ENCODE data around the gene ITPA. TPM values are rescaled to one million over a fixed set of nuclear protein-coding genes. Genes with fewer than 3 reads are reported as not detected.

ITPA gene
- total and polyA plus RNA-seq, 2 of the 13 experiments (the other 11 are each of a cell fraction or from before 2014, with no cell fraction given), result 60.1 to 103 TPM

- TF ChIP-seq E2F1 (CRISPR knock-in tag; IDR thresholded peaks at IDR 0.05) (peak; percentile 17; the same call in 1 of the 2 replicates), HBP1 (CRISPR knock-in tag; IDR thresholded peaks at IDR 0.05; ENCODE audit: low read depth) (0 out of 2 replicates have a peak, but pooled peaks have one; percentile 16), FOXP4 (CRISPR knock-in tag; IDR thresholded peaks at IDR 0.05) (0 out of 2 replicates have a peak, but pooled peaks have one; percentile 32), DPF2 (CRISPR knock-in tag; IDR thresholded peaks at IDR 0.05; ENCODE audit: borderline replicate concordance, low read depth) (no peak), ZNF678 (CRISPR knock-in tag; IDR thresholded peaks at IDR 0.05) (no peak), THAP8 (CRISPR knock-in tag; IDR thresholded peaks at IDR 0.05; ENCODE audit: borderline replicate concordance) (no peak), ZNF225 (CRISPR knock-in tag; IDR thresholded peaks at IDR 0.05) (no peak), NR2C2 (CRISPR knock-in tag; IDR thresholded peaks at IDR 0.05; ENCODE audit: borderline replicate concordance) (no peak), ZNF687 (CRISPR knock-in tag; IDR thresholded peaks at IDR 0.05) (peak; percentile 31), ARID2 (CRISPR knock-in tag; IDR thresholded peaks at IDR 0.05; ENCODE audit: borderline replicate concordance) (peak; percentile 70; the same call in 1 of the 2 replicates), IRX3 (CRISPR knock-in tag; IDR thresholded peaks at IDR 0.05; ENCODE audit: borderline replicate concordance, low read depth) (0 out of 2 replicates have a peak, but pooled peaks have one; percentile 72), MEIS2 (CRISPR knock-in tag; IDR thresholded peaks at IDR 0.05) (peak; percentile 21; the same call in 1 of the 2 replicates), TOPORS (CRISPR knock-in tag; IDR thresholded peaks at IDR 0.05) (peak; percentile 73), CSRNP1 (CRISPR knock-in tag; IDR thresholded peaks at IDR 0.05) (peak; percentile 75), PHF8 (CRISPR knock-in tag; IDR thresholded peaks at IDR 0.05) (0 out of 2 replicates have a peak, but pooled peaks have one; percentile 31), ZC3H13 (CRISPR knock-in tag; IDR thresholded peaks at IDR 0.05) (peak; percentile 45; the same call in 1 of the 2 replicates), ZNF430 (CRISPR knock-in tag; IDR thresholded peaks at IDR 0.05) (peak; percentile 39; the same call in 1 of the 2 replicates)
Measured at GRCh38 chr20:3238616-3239025, 29.3 kb downstream of the ITPA start (continued).

Data from HepG2 (cell line).